NB4 (cell line): ENCODE results near the gene LEPROT.
"Not testable (repeated sequence)": the region's sequence is repeated elsewhere in the genome, so short reads cannot be mapped to it uniquely, and the experiment has no call there.

Experiments
- DNase-seq: peaks from one replicate; pipeline ENCODE4 v3.0.0; 2010; ENCODE audit warnings: low read depth
- H3K4me3 ChIP-seq: one replicate; pipeline ENCODE4 v1.5.1; 2011; ENCODE audit warnings: mild to moderate bottlenecking, low read depth, low read length, moderate library complexity
- CTCF ChIP-seq: IDR thresholded peaks from one replicate; pipeline ENCODE4 v1.5.1; 2012; ENCODE audit warnings: low read depth, low read length
- MAX ChIP-seq: IDR thresholded peaks from 2 replicates; pipeline ENCODE4 v1.6.1; 2011; ENCODE audit warnings: low read depth, low read length
- MYC ChIP-seq: IDR thresholded peaks from 2 replicates; pipeline ENCODE4 v1.6.1; 2011; ENCODE audit warnings: low read depth, low read length
- POLR2A ChIP-seq: IDR thresholded peaks from 2 replicates; pipeline ENCODE4 v1.6.1; 2011; ENCODE audit warnings: mild to moderate bottlenecking; ENCODE audit not compliant: insufficient read length; ENCODE audit errors: extremely low read depth

The LEPROT gene

GRCh38 chr1:65420590-65421350 lies at the start of gene LEPROT, which contains the start of gene LEPR:
LEPROT (plus strand) TSS chr1:65420668; CDS start chr1:65420725, 57 bp downstream.
LEPR (plus strand) TSS chr1:65420668; CDS start chr1:65565566, 144,898 bp downstream.
- TF ChIP-seq CTCF = no peak
- TF ChIP-seq POLR2A = peak; percentile 65
- no peak for TF ChIP-seq MAX
- TF ChIP-seq MYC = peak; percentile 30; the same call in 1 of the 2 replicates
- DNase-seq = no peak
- H3K4me3 ChIP-seq = peak within 1 kb of the TSS; percentile 92

GRCh38 chr1:65371544-65371943 lies 48.9 kb upstream of the LEPROT start:
- H3K4me3 ChIP-seq = no peak overlapping the region
- no peak for DNase-seq
- no peak for TF ChIP-seq POLR2A
- TF ChIP-seq MAX = no peak
- TF ChIP-seq MYC = no peak
- no peak for TF ChIP-seq CTCF

GRCh38 chr1:65372557-65372956 lies 47.9 kb upstream of the LEPROT start:
- H3K4me3 ChIP-seq = no peak overlapping the region
- TF ChIP-seq CTCF (no peak), MAX (no peak), POLR2A (no peak)
- no peak for DNase-seq

- no peak overlapping the region for H3K4me3 ChIP-seq
- no peak for DNase-seq
- TF ChIP-seq MYC (no peak), MAX (no peak), POLR2A (no peak), CTCF (no peak)
Observed at GRCh38 chr1:65377496-65378246, 42.8 kb upstream of the LEPROT start.

- TF ChIP-seq MYC = no peak
- no peak for TF ChIP-seq POLR2A
- TF ChIP-seq MAX = no peak
- TF ChIP-seq CTCF = no peak
- DNase-seq = no peak
Observed at GRCh38 chr1:65378247-65378946, 42.1 kb upstream of the LEPROT start.

GRCh38 chr1:65384426-65384825 lies 36.0 kb upstream of the LEPROT start:
- not testable (repeated sequence) for DNase-seq, H3K4me3 ChIP-seq

More at GRCh38 chr1:65378247-65378946, 42.1 kb upstream of the LEPROT start:
- no peak overlapping the region for H3K4me3 ChIP-seq
